Measurements from ENCODE around the gene PRR23E. TPM values are rescaled to one million over a fixed set of nuclear protein-coding genes. Genes with fewer than 3 reads are reported as not detected.

The PRR23E gene
- total RNA-seq, 2 experiments from 2014 or later, result not detected

- Mint-ChIP-seq H3K27ac (no peak overlapping the region), H3K4me3 (no peak overlapping the region), H3K9me3 (peaks cover 11% of the 10 kb centered on the region), H3K36me3 (peaks cover 6% of the 10 kb centered on the region), H3K27me3 (peaks cover 5% of the 10 kb centered on the region), H3K4me1 (peaks cover 6% of the 10 kb centered on the region)
- no peak for DNase-seq
These were observed 27.6 kb downstream of the PRR23E start for GRCh38 chr3:127220497-127220896.

GRCh38 chr3:127221037-127221436 lies 28.1 kb downstream of the PRR23E start:
- Mint-ChIP-seq H3K4me1 (peaks cover 4% of the 10 kb centered on the region), H3K4me3 (no peak overlapping the region), H3K27me3 (peaks cover 5% of the 10 kb centered on the region), H3K36me3 (peaks cover 9% of the 10 kb centered on the region), H3K27ac (no peak overlapping the region), H3K9me3 (peaks cover 16% of the 10 kb centered on the region)
- no peak for DNase-seq

- Mint-ChIP-seq H3K9me3 (peaks cover 21% of the 10 kb centered on the region), H3K36me3 (peaks cover 9% of the 10 kb centered on the region), H3K27me3 (peaks cover 9% of the 10 kb centered on the region), H3K4me1 (peaks cover 8% of the 10 kb centered on the region), H3K4me3 (no peak overlapping the region), H3K27ac (no peak overlapping the region)
- DNase-seq, result no peak
These were observed 28.6 kb downstream of the PRR23E start for GRCh38 chr3:127221446-127222035.

GRCh38 chr3:127222163-127222562 lies 29.2 kb downstream of the PRR23E start:
- peaks cover 9% of the 10 kb centered on the region for H3K36me3 Mint-ChIP-seq
- DNase-seq, result no peak
- no peak overlapping the region for H3K27ac Mint-ChIP-seq
- peaks cover 21% of the 10 kb centered on the region for H3K9me3 Mint-ChIP-seq
- peaks cover 9% of the 10 kb centered on the region for H3K27me3 Mint-ChIP-seq
- no peak overlapping the region for H3K4me3 Mint-ChIP-seq
- H3K4me1 Mint-ChIP-seq, result peaks cover 11% of the 10 kb centered on the region

GRCh38 chr3:127222664-127223063 lies 29.7 kb downstream of the PRR23E start:
- H3K9me3 Mint-ChIP-seq, result peaks cover 21% of the 10 kb centered on the region
- H3K4me1 Mint-ChIP-seq, result peaks cover 14% of the 10 kb centered on the region
- no peak overlapping the region for H3K27ac Mint-ChIP-seq
- no peak for DNase-seq
- H3K4me3 Mint-ChIP-seq, result no peak overlapping the region
- H3K36me3 Mint-ChIP-seq, result peaks cover 9% of the 10 kb centered on the region
- H3K27me3 Mint-ChIP-seq, result peaks cover 9% of the 10 kb centered on the region

GRCh38 chr3:127224118-127224517 lies 31.2 kb downstream of the PRR23E start:
- DNase-seq, result no peak
- Mint-ChIP-seq H3K4me1 (peaks cover 14% of the 10 kb centered on the region), H3K9me3 (peaks cover 21% of the 10 kb centered on the region), H3K27me3 (peaks cover 9% of the 10 kb centered on the region), H3K27ac (peak overlapping the region; percentile 26), H3K4me3 (no peak overlapping the region), H3K36me3 (peaks cover 9% of the 10 kb centered on the region)

- Mint-ChIP-seq H3K27me3 (peaks cover 14% of the 10 kb centered on the region), H3K4me3 (peak overlapping the region; percentile 57), H3K27ac (no peak overlapping the region), H3K4me1 (peaks cover 14% of the 10 kb centered on the region), H3K9me3 (peaks cover 26% of the 10 kb centered on the region), H3K36me3 (peaks cover 9% of the 10 kb centered on the region)
- DNase-seq, result no peak
These were observed 33.5 kb downstream of the PRR23E start for GRCh38 chr3:127226457-127226856.

GRCh38 chr3:127226946-127227842 lies 34.3 kb downstream of the PRR23E start:
- Mint-ChIP-seq H3K4me3 (peak overlapping the region; percentile 57), H3K36me3 (peaks cover 9% of the 10 kb centered on the region), H3K4me1 (peaks cover 14% of the 10 kb centered on the region), H3K27ac (no peak overlapping the region), H3K9me3 (peaks cover 26% of the 10 kb centered on the region), H3K27me3 (peaks cover 14% of the 10 kb centered on the region)
- peak; percentile 30 for DNase-seq

- H3K4me3 Mint-ChIP-seq, result no peak overlapping the region
- peak; percentile 34 for DNase-seq
- peaks cover 13% of the 10 kb centered on the region for H3K4me1 Mint-ChIP-seq
- peaks cover 25% of the 10 kb centered on the region for H3K9me3 Mint-ChIP-seq
- H3K27ac Mint-ChIP-seq, result no peak overlapping the region
- H3K27me3 Mint-ChIP-seq, result peaks cover 22% of the 10 kb centered on the region
- H3K36me3 Mint-ChIP-seq, result peaks cover 9% of the 10 kb centered on the region
These were observed 35.9 kb downstream of the PRR23E start for GRCh38 chr3:127228866-127229265.

- no peak for DNase-seq
- Mint-ChIP-seq H3K4me1 (no peaks in the 10 kb centered on the region), H3K27ac (no peak overlapping the region), H3K36me3 (no peaks in the 10 kb centered on the region), H3K27me3 (peaks cover 13% of the 10 kb centered on the region), H3K4me3 (no peak overlapping the region), H3K9me3 (peaks cover 6% of the 10 kb centered on the region)
These were observed 40.4 kb downstream of the PRR23E start for GRCh38 chr3:127233371-127233770.

- H3K9me3 Mint-ChIP-seq, result peaks cover 6% of the 10 kb centered on the region
- H3K27me3 Mint-ChIP-seq, result peaks cover 13% of the 10 kb centered on the region
- H3K27ac Mint-ChIP-seq, result no peak overlapping the region
- no peaks in the 10 kb centered on the region for H3K36me3 Mint-ChIP-seq
- no peaks in the 10 kb centered on the region for H3K4me1 Mint-ChIP-seq
- H3K4me3 Mint-ChIP-seq, result no peak overlapping the region
- no peak for DNase-seq
These were observed 41.8 kb downstream of the PRR23E start for GRCh38 chr3:127234778-127235177.

GRCh38 chr3:127235706-127236105 lies 42.8 kb downstream of the PRR23E start:
- Mint-ChIP-seq H3K27me3 (peaks cover 13% of the 10 kb centered on the region), H3K9me3 (peaks cover 8% of the 10 kb centered on the region), H3K27ac (no peak overlapping the region), H3K4me3 (no peak overlapping the region), H3K36me3 (peaks cover 3% of the 10 kb centered on the region), H3K4me1 (no peaks in the 10 kb centered on the region)
- no peak for DNase-seq

- Mint-ChIP-seq H3K27ac (no peak overlapping the region), H3K36me3 (peaks cover 5% of the 10 kb centered on the region), H3K4me3 (no peak overlapping the region), H3K4me1 (no peaks in the 10 kb centered on the region), H3K9me3 (peaks cover 10% of the 10 kb centered on the region), H3K27me3 (peaks cover 8% of the 10 kb centered on the region)
- DNase-seq, result no peak
These were observed 44.9 kb downstream of the PRR23E start for GRCh38 chr3:127237835-127238234.

GRCh38 chr3:127238602-127239001 lies 45.7 kb downstream of the PRR23E start:
- Mint-ChIP-seq H3K36me3 (peaks cover 5% of the 10 kb centered on the region), H3K27ac (no peak overlapping the region), H3K4me3 (no peak overlapping the region), H3K9me3 (peaks cover 10% of the 10 kb centered on the region), H3K27me3 (peaks cover 4% of the 10 kb centered on the region), H3K4me1 (no peaks in the 10 kb centered on the region)
- no peak for DNase-seq

- Mint-ChIP-seq H3K4me1 (no peaks in the 10 kb centered on the region), H3K4me3 (no peak overlapping the region), H3K9me3 (peaks cover 37% of the 10 kb centered on the region), H3K36me3 (no peaks in the 10 kb centered on the region), H3K27ac (no peak overlapping the region), H3K27me3 (peaks cover 3% of the 10 kb centered on the region)
- DNase-seq, result no peak
These were observed 54.4 kb downstream of the PRR23E start for GRCh38 chr3:127247292-127247691.

All from activated naive CD8-positive, alpha-beta T cell treated with anti-CD3 and anti-CD28 coated beads for 36 hours (primary cell).